CD14-positive monocyte (primary cell): Measurements from ENCODE around the gene FLOT1. TPM values are rescaled to one million over a fixed set of nuclear protein-coding genes. Genes with fewer than 3 reads are reported as not detected.
A peak's percentile ranks its signal among the peaks of the same experiment; 100 is the strongest.
"Not testable (repeated sequence)": the region's sequence is repeated elsewhere in the genome, so short reads cannot be mapped to it uniquely, and the experiment has no call there.

Experiments
- DNase-seq, 3 donors: peaks; one replicate each; pipeline ENCODE4 v3.0.0-alpha.2; 2011 to 2022
- H2AFZ ChIP-seq: 2 replicates; pipeline ENCODE4 v1.6.0; 2012; ENCODE audit warnings: mild to moderate bottlenecking, low read depth, low read length, inconsistent platforms; ENCODE audit not compliant: insufficient read depth, poor library complexity, severe bottlenecking
- H3K27ac ChIP-seq, 2 donors: 1 replicate in 1 of 2; 2 replicates in 1 of 2; pipeline ENCODE4 v1.5.1; 2012 to 2013; ENCODE audit warnings: low read length in 2 of 2, control low read depth in 1 of 2, inconsistent platforms in 1 of 2, low read depth in 1 of 2, mild to moderate bottlenecking in 1 of 2
- H3K27me3 ChIP-seq, 2 donors: one replicate each; pipeline versions ENCODE4 v1.6.0 to v1.6.1; 2011 to 2013; ENCODE audit warnings: low read length in 2 of 2; ENCODE audit not compliant: control insufficient read depth in 2 of 2, insufficient read depth in 2 of 2
- H3K36me3 ChIP-seq, 2 donors: replicated peaks in 1 of 2; 1 replicate in 1 of 2; 2 replicates in 1 of 2; pipeline versions ENCODE4 v1.5.1 to v1.6.1; 2012 to 2013; ENCODE audit warnings: low read length in 2 of 2, control low read depth in 1 of 2, inconsistent platforms in 1 of 2, mild to moderate bottlenecking in 1 of 2; ENCODE audit not compliant: insufficient read depth in 2 of 2, control insufficient read depth in 1 of 2
- H3K4me1 ChIP-seq, 2 donors: 1 replicate in 1 of 2; 2 replicates in 1 of 2; pipeline versions ENCODE4 v1.5.1 to v1.6.1; 2012 to 2013; ENCODE audit warnings: low read length in 2 of 2, control low read depth in 1 of 2, inconsistent platforms in 1 of 2, mild to moderate bottlenecking in 1 of 2, moderate library complexity in 1 of 2; ENCODE audit not compliant: insufficient read depth in 2 of 2, control insufficient read depth in 1 of 2
- H3K4me2 ChIP-seq: replicated peaks from 2 replicates; pipeline ENCODE3; 2012; ENCODE audit warnings: low read length, moderate library complexity, mild to moderate bottlenecking; ENCODE audit not compliant: poor library complexity, severe bottlenecking; ENCODE audit errors: extremely low read depth
- H3K4me3 ChIP-seq, 3 experiments: fragments of 200-600 bp in 1 of 3; sonication (generic) in 1 of 3; replicated peaks in 1 of 3; 1 replicate in 2 of 3; 2 replicates in 1 of 3; pipeline ENCODE4 v1.5.1; 2011 to 2013; ENCODE audit warnings: low read length in 3 of 3, mild to moderate bottlenecking in 3 of 3, control low read depth in 2 of 3, low read depth in 2 of 3, inconsistent platforms in 1 of 3, moderate library complexity in 1 of 3
- H3K79me2 ChIP-seq: 2 replicates; pipeline ENCODE4 v1.6.0; 2012; ENCODE audit warnings: mild to moderate bottlenecking, control low read depth, inconsistent platforms, low read length, moderate library complexity; ENCODE audit not compliant: insufficient read depth
- H3K9ac ChIP-seq: 2 replicates; pipeline ENCODE4 v1.6.0; 2017; ENCODE audit warnings: low read length, mild to moderate bottlenecking; ENCODE audit not compliant: insufficient read depth, poor library complexity, severe bottlenecking
- H3K9me3 ChIP-seq, 2 donors: replicated peaks in 1 of 2; 1 replicate in 1 of 2; 2 replicates in 1 of 2; pipeline versions ENCODE4 v1.5.1 to v1.6.1; 2012 to 2013; ENCODE audit warnings: low read length in 2 of 2, control low read depth in 1 of 2; ENCODE audit not compliant: control insufficient read depth in 1 of 2, insufficient read depth in 1 of 2
- H4K20me1 ChIP-seq: 2 replicates; pipeline ENCODE4 v1.6.0; 2012; ENCODE audit warnings: mild to moderate bottlenecking, low read length, control low read depth, moderate library complexity; ENCODE audit not compliant: insufficient read depth
- H3K27ac Mint-ChIP-seq, 7 donors: one replicate each; pipeline ENCODE4 v1.8.0; 2020; ENCODE audit warnings: mild to moderate bottlenecking in 7 of 7, mixed read lengths in 7 of 7, moderate library complexity in 6 of 7, inconsistent platforms in 2 of 7
- H3K27me3 Mint-ChIP-seq, 3 donors: one replicate each; pipeline ENCODE4 v1.8.0; 2021 to 2022; ENCODE audit warnings: low read depth in 3 of 3, mild to moderate bottlenecking in 3 of 3, mixed read lengths in 3 of 3, moderate library complexity in 3 of 3, inconsistent platforms in 1 of 3
- H3K36me3 Mint-ChIP-seq, 2 donors: one replicate each; pipeline ENCODE4 v1.8.0; 2020; ENCODE audit warnings: mixed read lengths in 2 of 2, inconsistent platforms in 1 of 2, mild to moderate bottlenecking in 1 of 2
- H3K4me1 Mint-ChIP-seq: one replicate; pipeline ENCODE4 v1.8.0; 2020; ENCODE audit warnings: mild to moderate bottlenecking, mixed read lengths
- H3K4me3 Mint-ChIP-seq, 2 donors: one replicate each; pipeline ENCODE4 v1.8.0; 2020; ENCODE audit warnings: mild to moderate bottlenecking in 2 of 2, mixed read lengths in 2 of 2, moderate library complexity in 1 of 2
- H3K9me3 Mint-ChIP-seq, 7 donors: one replicate each; pipeline ENCODE4 v1.8.0; 2020 to 2022; ENCODE audit warnings: mixed read lengths in 7 of 7, mild to moderate bottlenecking in 6 of 7, moderate library complexity in 6 of 7, inconsistent platforms in 2 of 7
- CTCF ChIP-seq: fragments of 200-600 bp; IDR thresholded peaks from one replicate; pipeline ENCODE4 v1.8.0; 2022; ENCODE audit warnings: antibody characterized with exemption, mild to moderate bottlenecking
- WGBS: methylation state at CpG from one replicate; pipeline ENCODE4 v1.1.5; 2013; ENCODE audit warnings: missing lambda C conversion rate; ENCODE audit not compliant: insufficient coverage; 5-methylcytosine and 5-hydroxymethylcytosine counted together
- intact Hi-C, 2 donors: fragments of 100-400 bp; cut with micrococcal nuclease; formaldehyde crosslinking; loops; one replicate each; pipeline versions ENCODE4 v1.15.0 to v1.15.1; 2023
- polyA plus RNA-seq, 3 donors: library from polyadenylated mRNA; depleted of rRNA in 1 of 3; unstranded in 2 of 3; stranded (reverse) in 1 of 3; fragments of 300-500 nt in 2 of 3; fragments of >200 nt in 1 of 3; fragmentation: Illumina TruSeq in 2 of 3; gene quantifications; 1 replicate in 2 of 3; 2 replicates in 1 of 3; pipeline ENCODE4 v1.2.3, GENCODE V29; 2012 to 2021

The FLOT1 gene
- polyA plus RNA-seq, 3 donors: 124 to 153 (median 132) TPM

- H3K27ac ChIP-seq, H3K9me3 Mint-ChIP-seq, H3K27me3 ChIP-seq, H3K36me3 ChIP-seq, H2AFZ ChIP-seq, H3K79me2 ChIP-seq, H4K20me1 ChIP-seq, H3K9me3 ChIP-seq, H3K9ac ChIP-seq, H3K4me2 ChIP-seq, H3K4me3 ChIP-seq, DNase-seq: not testable (repeated sequence)
- 61% methylated on average over 9 of the region's 13 CpGs for WGBS
- intact Hi-C loops: loop anchor here in 1 of 2 donors (10.0 kb wide), 1 partner anchor 110 kb away; no protein-coding TSS in a partner anchor
- H3K27ac Mint-ChIP-seq: peak overlapping the region in 3 of 7 donors; percentile 8 to 40 (median 33)
- peaks cover 39 to 47% of the 10 kb centered on the region in 2 donors for H3K4me1 ChIP-seq
- peak overlapping the region in 1 of 2 donors; percentile 69 for H3K4me3 Mint-ChIP-seq
- H3K4me1 Mint-ChIP-seq: peaks cover 61% of the 10 kb centered on the region
- peaks cover 15 to 20% (median 17%) of the 10 kb centered on the region in 3 donors for H3K27me3 Mint-ChIP-seq
- peaks cover 0 to 11% of the 10 kb centered on the region in 2 donors for H3K36me3 Mint-ChIP-seq
These were observed 22.1 kb upstream of the FLOT1 start for GRCh38 chr6:30764490-30765043.

- peaks cover 61% of the 10 kb centered on the region for H3K4me1 Mint-ChIP-seq
- WGBS: 0% methylated on average over 3 of the region's 8 CpGs
- no peaks in the 10 kb centered on the region for H3K79me2 ChIP-seq
- H3K36me3 Mint-ChIP-seq: peaks cover 0 to 11% of the 10 kb centered on the region in 2 donors
- no peaks in the 10 kb centered on the region for H3K36me3 ChIP-seq
- peaks cover 0 to 3% (median 0%) of the 10 kb centered on the region in 7 donors for H3K9me3 Mint-ChIP-seq
- no peak for DNase-seq
- no peak overlapping the region for H3K4me2 ChIP-seq
- H3K27ac Mint-ChIP-seq: peak overlapping the region in 6 of 7 donors; percentile 2 to 62 (median 24)
- H3K9me3 ChIP-seq: no peaks in the 10 kb centered on the region
- no peaks in the 10 kb centered on the region for H3K27me3 ChIP-seq
- H3K4me1 ChIP-seq: peaks cover 39 to 47% of the 10 kb centered on the region in 2 donors
- H2AFZ ChIP-seq: no peak overlapping the region
- peak overlapping the region in 1 of 2 donors; percentile 69 for H3K4me3 Mint-ChIP-seq
- no peak overlapping the region for H3K4me3 ChIP-seq
- no peak for TF ChIP-seq CTCF
- H3K27ac ChIP-seq: no peak overlapping the region
- peaks cover 15 to 20% (median 17%) of the 10 kb centered on the region in 3 donors for H3K27me3 Mint-ChIP-seq
- intact Hi-C loops: loop anchor here in 1 of 2 donors (10.0 kb wide), 1 partner anchor 111 kb away; no protein-coding TSS in a partner anchor
- H4K20me1 ChIP-seq: no peaks in the 10 kb centered on the region
- H3K9ac ChIP-seq: no peak overlapping the region
These were observed 21.4 kb upstream of the FLOT1 start for GRCh38 chr6:30763618-30764489.
